Measurements from ENCODE around the gene CEMIP2.

GRCh38 chr9:71781391-71781790 is 13.1 kb upstream of the CEMIP2 start:
- no peak for TF ChIP-seq CTCF (IDR thresholded peaks at IDR 0.05)
- TF ChIP-seq POLR2A (IDR thresholded peaks at IDR 0.05), result no peak

All from sigmoid colon (tissue), 3 donors.